GM19099 (cell line): ENCODE data around the gene CPED1.

ENCODE experiments used
- POLR2A ChIP-seq: IDR thresholded peaks from 3 replicates; pipeline ENCODE4 v1.6.1; 2011; ENCODE audit warnings: low read depth; ENCODE audit not compliant: insufficient read length; ENCODE audit errors: extremely low read depth

CPED1 gene

DNA sequence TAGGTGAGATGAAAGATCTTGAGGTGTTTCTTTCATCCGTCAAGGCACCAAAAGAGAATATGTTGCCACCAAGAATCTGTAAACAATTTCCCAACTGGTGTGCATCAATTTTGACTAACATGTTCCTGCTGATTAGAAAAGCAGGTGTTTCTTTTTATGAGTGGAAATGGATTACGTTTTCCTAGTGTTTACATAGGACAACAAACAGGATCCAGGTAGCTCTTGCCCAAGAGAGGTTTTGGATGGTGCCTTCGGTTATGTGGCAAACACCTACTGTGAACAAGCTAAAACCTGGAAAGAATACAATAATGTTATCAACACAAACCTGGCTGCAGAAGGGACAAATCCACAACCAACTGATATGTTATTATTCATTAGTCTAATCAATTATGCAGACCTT is 286.7 kb downstream of the CPED1 start:
- no peak for TF ChIP-seq POLR2A

DNA sequence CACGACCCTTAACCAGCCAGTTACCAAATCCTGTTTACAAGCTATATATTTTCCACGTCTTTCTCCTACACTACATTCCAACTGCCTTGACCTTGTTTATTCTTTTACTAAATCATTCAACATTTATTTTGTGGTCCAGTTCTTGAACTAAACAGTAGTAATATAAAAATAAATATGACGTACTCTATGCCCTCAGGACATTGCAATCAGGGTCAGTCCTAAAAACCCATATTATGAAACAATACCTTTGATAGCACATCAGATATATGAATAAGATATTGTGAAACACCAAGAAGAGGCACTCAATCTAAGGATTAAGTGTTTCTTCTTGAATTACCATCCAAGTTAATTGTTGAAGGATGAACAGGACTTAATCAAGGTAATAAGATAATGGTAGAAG is 287.8 kb downstream of the CPED1 start:
- no peak for TF ChIP-seq POLR2A

DNA sequence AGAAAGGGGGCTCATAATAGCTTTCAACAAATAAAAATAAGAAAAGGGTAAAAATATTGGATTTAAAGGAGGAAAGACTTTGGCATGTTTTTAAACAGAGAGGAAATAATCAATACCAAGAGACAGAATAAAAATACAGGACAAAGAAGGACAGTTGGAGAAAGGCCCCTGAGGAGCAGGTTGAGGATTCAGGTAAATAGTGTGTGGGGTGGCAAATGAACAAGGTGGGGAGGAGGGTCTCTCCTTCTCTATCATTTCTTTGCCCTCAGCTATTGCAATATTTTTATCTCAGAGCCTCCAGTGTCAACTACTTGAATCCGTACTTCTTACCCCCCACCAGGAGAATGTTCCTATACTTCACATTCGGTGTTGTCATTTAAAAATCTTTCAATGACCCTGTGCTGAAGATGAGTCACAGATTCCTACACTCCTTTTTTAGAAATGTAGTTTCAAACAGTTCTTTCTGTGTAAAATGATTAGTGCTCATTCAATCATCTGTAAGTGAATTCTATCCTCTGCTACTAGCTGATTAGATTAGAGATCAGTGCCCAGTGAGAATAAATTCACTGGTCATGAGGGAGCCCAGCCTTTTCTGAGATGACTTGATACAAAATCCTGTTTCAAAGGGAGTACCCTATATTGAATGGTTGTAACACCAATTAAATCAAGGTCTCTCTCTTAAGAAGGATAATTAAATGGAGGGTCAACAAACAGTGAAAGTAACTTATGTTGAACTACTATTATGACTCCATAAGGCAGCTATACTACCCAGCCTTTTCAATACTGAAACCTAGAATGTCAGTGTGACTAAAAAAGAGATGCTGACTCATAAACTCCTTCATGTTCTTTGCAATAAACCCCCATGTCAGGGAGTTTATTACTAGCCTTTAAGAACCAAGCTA is 289.9 kb downstream of the CPED1 start:
- no peak for TF ChIP-seq POLR2A

DNA sequence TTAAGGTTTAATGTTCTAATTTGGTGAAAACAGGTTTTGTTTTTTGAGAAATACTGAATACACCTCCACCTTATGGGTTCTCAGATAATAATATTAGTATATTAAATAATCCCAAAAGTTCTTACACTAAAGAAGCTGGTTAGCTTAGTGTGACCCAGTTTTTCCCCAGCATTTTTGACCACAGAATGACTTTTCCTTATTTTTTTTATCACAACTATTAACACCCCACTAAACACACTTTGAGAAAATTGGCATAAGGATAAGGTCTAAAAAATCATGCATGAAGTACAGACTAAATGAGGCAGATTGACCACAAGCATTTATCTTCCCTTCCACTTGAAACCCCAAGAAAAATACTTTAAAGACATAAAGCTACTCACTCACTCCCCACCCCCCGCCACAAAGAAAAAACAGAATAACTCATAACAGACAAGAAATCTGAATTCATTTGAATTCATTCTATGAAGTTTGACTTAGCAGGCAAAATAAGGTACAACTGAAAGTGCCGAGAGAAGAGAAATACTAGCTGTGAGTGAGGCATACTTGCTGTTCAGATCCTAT is 290.6 kb downstream of the CPED1 start:
- TF ChIP-seq POLR2A = no peak

DNA sequence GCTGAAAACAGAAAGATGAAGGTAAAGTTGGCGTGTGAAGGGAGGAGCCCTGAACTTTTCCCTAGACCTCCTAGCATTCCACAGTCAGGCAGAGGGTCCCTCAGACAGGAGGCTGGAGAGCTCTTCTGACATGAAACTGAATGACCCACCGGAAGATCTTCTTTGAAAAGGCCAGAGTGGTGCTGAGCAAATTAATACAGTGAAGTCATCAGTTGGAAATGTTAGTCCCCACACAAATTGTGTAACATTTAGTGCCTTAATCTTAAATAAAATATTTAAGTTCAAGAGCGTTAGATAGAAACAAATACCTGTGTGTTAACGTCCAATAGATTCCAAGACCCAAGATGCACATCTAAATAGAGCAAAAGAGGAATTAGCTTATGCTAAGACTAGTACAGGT is 291.3 kb downstream of the CPED1 start:
- no peak for TF ChIP-seq POLR2A

DNA sequence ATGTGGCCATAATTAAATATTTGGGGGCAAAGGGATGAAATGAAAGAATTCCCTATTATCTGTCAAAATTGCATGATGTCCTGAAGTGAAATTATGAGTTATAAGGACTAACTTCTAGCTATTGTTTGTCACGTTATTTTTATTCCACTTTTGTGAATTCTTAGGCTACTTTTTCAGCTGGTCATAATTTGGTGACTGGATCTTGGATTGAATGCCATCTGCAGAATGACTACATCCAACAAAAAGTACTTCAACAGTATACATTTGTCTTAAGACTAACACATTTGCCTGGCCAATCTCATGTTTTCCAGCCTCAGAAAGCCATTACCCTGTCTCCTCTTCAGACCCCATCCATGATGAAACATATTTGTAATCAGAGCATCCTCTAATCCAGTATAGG is 292.1 kb downstream of the CPED1 start:
- TF ChIP-seq POLR2A = no peak

DNA sequence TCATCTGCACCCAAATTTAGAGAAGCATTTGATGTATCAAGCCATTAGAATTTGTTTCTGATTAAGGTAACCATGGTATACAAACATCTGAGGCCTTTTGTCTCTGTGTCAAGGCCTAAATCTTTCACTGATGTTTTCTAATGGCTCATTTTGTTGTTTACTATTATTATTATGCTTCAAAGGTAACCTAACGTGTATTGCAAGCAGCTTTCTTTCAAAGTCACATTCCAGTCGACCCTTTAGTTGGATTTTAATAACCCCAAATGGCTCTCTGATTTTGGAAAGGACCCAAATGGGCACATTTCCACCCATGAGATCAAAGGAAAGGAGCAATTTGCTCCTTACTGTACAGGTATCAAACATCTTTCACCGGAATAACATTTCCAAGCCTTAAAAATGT is 293.6 kb downstream of the CPED1 start:
- TF ChIP-seq POLR2A = no peak

DNA sequence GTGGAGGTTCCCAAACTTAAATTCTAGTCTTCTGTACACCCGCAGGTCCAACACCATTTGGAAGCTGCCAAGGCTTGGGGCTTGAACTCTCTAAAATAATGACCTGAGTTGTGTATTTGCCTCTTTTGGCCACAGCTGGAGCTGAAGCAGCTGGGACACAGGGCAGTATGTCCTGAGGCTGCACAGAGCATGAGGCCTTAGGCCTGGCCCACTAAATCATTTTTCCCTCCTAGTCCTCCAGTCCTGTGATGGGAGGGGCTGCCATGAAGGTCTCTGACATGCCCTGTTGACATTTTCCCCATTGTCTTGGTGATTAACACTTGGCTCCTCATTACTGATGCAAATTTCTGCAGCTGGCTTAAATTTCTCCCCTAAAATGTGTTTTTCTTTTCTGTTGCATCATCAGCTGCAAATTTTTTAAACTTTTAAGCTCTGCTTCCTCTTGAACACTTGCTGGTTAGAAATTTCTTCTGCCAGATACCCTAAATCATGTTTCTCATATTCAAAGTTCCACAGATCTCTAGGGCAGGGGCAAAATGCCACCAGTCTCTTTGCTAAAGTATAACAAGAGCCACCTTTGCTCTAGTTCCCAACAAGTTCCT is 296.7 kb downstream of the CPED1 start:
- no peak for TF ChIP-seq POLR2A

DNA sequence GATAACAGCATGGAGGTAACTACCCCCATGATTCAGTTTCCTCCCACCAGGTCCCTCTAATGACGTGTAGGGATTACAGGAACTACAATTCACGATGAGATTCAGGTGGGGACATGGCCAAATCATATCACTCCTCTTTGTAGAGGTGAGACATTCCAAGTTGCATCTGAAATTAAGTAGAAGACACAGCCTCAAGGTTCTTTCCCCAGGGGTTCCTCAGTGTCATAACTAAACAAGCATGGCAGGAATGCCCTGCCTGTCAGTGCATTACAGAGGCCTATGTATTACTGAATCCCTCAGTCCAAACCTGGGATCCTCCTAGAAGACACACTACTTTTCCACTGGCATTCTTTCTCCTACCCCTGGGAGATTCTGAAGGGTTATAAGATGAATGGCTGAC is 297.7 kb downstream of the CPED1 start:
- TF ChIP-seq POLR2A = no peak

DNA sequence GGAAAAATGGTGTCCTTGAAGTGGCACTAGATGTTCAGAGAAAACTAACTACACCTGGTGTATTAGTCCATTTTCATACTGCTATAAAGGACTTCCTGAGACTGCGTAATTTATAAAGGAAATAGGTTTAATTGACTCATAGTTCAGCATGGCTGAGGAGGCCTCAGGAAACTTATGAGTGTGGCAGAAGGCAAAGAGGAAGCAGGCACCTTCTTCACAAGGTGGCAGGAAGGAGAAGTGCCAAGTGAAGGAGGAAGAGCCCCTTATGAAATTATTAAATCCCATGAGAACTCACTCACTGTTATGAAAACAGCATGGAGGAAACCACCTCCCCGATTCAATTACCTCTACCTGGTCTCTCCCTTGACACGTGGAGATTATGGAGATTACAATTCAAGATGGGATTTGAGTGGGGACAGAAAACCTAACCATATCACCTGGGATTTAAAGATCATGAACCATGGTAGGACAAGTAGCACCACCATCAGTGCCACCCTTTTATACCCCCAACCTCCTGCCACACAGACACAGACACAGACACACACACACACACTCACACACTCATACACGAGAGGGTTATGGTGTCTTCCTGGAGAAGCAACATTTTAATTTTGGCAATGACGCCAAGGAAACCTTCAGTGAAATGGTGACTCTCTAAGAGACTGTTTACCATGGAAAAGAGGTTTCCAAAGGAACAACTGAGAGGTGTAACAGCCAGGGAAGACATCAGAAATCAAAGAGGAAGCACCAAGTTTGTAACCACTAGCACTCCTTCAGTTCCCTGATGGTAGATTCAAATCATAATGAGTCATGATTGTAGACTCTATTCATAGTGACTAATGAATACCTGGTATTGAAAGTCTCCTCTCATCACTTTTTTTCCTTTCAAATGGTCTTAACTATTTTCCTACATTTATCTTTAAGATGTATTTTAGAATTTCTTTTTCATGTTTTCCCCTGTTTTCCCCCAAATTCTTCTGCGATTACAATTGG is 298.5 kb downstream of the CPED1 start:
- TF ChIP-seq POLR2A = no peak

- no peak for TF ChIP-seq POLR2A
Observed at GRCh38 chr7:121288894-121289293, 300.4 kb downstream of the CPED1 start.

- no peak for TF ChIP-seq POLR2A
Observed at GRCh38 chr7:121294448-121294992, 306.0 kb downstream of the CPED1 start.

- no peak for TF ChIP-seq POLR2A
Observed at GRCh38 chr7:121297843-121298242, 309.3 kb downstream of the CPED1 start.

DNA sequence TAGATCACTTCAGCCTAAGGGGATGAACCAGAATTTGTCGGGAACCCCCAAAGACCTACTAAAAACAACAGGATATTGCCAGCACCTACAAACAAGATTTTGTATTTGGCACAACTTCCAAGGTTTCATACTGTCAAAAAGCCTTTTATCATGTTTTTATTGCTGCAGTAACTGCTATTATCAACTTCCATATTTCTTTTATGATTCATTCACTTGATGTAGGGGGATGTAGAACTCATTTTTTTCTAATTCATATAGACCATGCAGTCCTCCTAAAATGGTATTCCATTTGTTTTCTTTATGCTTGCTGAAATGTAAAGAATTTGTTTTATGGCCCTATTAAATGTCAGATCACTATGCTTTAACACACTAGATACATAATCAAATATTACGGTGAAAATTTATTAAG is 310.3 kb downstream of the CPED1 start:
- no peak for TF ChIP-seq POLR2A

- no peak for TF ChIP-seq POLR2A
Observed at GRCh38 chr7:121300685-121301420, 312.3 kb downstream of the CPED1 start.
